K562 (cell line): ENCODE measurements around the gene SERTM1. TPM values are rescaled to one million over a fixed set of nuclear protein-coding genes. Genes with fewer than 3 reads are reported as not detected.

ENCODE experiments used
- ATAC-seq: fragments of 200-7000 bp; cut with Tn5 transposase; 3 replicates; pipeline ENCODE4 v1.9.1; 2020; ENCODE audit warnings: moderate library complexity
- BruUV-seq: library from RNA; stranded (reverse); fragments of 400-500 nt; replicated peaks from 2 replicates; lab custom pipeline; 2021; lab: Mats Ljungman, UMichigan
- CTCF ChIA-PET: fragments of 300-600 bp; formaldehyde crosslinking; extraction: SDS; loops from one replicate; lab custom pipeline; 2021; ENCODE audit warnings: low intra/inter-chr PET ratio; lab: Yijun Ruan, JAX
- POLR2A ChIA-PET: fragments of 300-600, 350-650 bp; sonication (Branson Sonifier 250); formaldehyde crosslinking; extraction: SDS; loops from one replicate; lab custom pipeline; 2021; ENCODE audit warnings: antibody characterized with exemption, inconsistent platforms; lab: Yijun Ruan, JAX
- DNase-seq, 4 experiments: peaks; one replicate each; pipeline versions ENCODE4 v3.0.0 to v3.0.0-alpha.2; 2011 to 2018; ENCODE audit warnings: low spot score in 3 of 4, mixed read lengths in 3 of 4; ENCODE audit errors: extremely low read depth in 1 of 4
- FAIRE-seq: peaks from 2 replicates; lab custom pipeline; 2011; peaks lifted over from hg19 to GRCh38; lab: Jason Lieb, UNC
- H2AFZ ChIP-seq: 2 replicates; pipeline ENCODE4 v1.6.0; 2011; ENCODE audit warnings: low read depth, low read length, control low read depth, inconsistent platforms
- H3K27ac ChIP-seq: fragments of 200-600 bp; 3 replicates; pipeline ENCODE4 v1.8.0; 2011; ENCODE audit warnings: low read depth, mild to moderate bottlenecking, control low read depth, inconsistent platforms, low read length, moderate library complexity, mixed read lengths; ENCODE audit errors: extremely low read depth
- H3K27me3 ChIP-seq, 2 experiments: fragments of 300-600 bp in 1 of 2; 2 replicates in 1 of 2; 3 replicates in 1 of 2; pipeline versions ENCODE4 v1.6.0 to v1.8.0; 2011; ENCODE audit warnings: inconsistent platforms in 2 of 2, low read length in 2 of 2, mild to moderate bottlenecking in 1 of 2, mixed read lengths in 1 of 2, moderate library complexity in 1 of 2; ENCODE audit not compliant: control insufficient read depth in 2 of 2, insufficient read depth in 2 of 2
- H3K36me3 ChIP-seq: fragments of 300-600 bp; 3 replicates; pipeline ENCODE4 v1.8.0; 2011; ENCODE audit warnings: mild to moderate bottlenecking, low read length, inconsistent platforms; ENCODE audit not compliant: control insufficient read depth, insufficient read depth
- H3K4me1 ChIP-seq, 2 experiments: fragments of 200-600 bp in 1 of 2; replicated peaks in 1 of 2; 2 replicates in 1 of 2; 3 replicates in 1 of 2; pipeline versions ENCODE4 v1.5.1 to v1.8.0; 2011; ENCODE audit warnings: inconsistent platforms in 2 of 2, low read length in 2 of 2, mild to moderate bottlenecking in 1 of 2, mixed read lengths in 1 of 2, moderate library complexity in 1 of 2; ENCODE audit not compliant: control insufficient read depth in 2 of 2, insufficient read depth in 2 of 2
- H3K4me2 ChIP-seq: 2 replicates; pipeline ENCODE4 v1.6.1; 2011; ENCODE audit warnings: low read length, control low read depth, inconsistent platforms, mixed read lengths; ENCODE audit not compliant: insufficient read depth
- H3K4me3 ChIP-seq: fragments of 200-600 bp; sonication (generic), shearing (Covaris generic); 2 replicates; pipeline ENCODE4 v1.5.1; 2016; ENCODE audit warnings: control low read depth, inconsistent platforms
- H3K79me2 ChIP-seq: fragments of 200-600 bp; 3 replicates; pipeline ENCODE4 v1.8.0; 2011; ENCODE audit warnings: low read length, inconsistent platforms; ENCODE audit not compliant: control insufficient read depth, insufficient read depth
- H3K9ac ChIP-seq, 2 experiments: 2 replicates each; pipeline versions ENCODE4 v1.6.0 to v1.6.1; 2011; ENCODE audit warnings: low read depth in 2 of 2, low read length in 2 of 2, control low read depth in 1 of 2, inconsistent platforms in 1 of 2, mild to moderate bottlenecking in 1 of 2, mixed read lengths in 1 of 2; ENCODE audit not compliant: insufficient read depth in 1 of 2
- H3K9me1 ChIP-seq: one replicate; pipeline ENCODE4 v1.6.0; 2011; ENCODE audit warnings: inconsistent platforms, mild to moderate bottlenecking, low read length, moderate library complexity; ENCODE audit not compliant: control insufficient read depth, insufficient read depth
- H3K9me3 ChIP-seq: replicated peaks from 2 replicates; pipeline ENCODE4 v1.5.1; 2011; ENCODE audit warnings: low read depth, low read length, inconsistent platforms; ENCODE audit not compliant: control insufficient read depth, insufficient read depth
- H4K20me1 ChIP-seq: replicated peaks from 2 replicates; pipeline ENCODE4 v1.6.1; 2011; ENCODE audit warnings: low read length, inconsistent platforms, mixed read lengths; ENCODE audit not compliant: control insufficient read depth, insufficient read depth
- COPS2 ChIP-seq: fragments of 450-650 bp; conservative IDR thresholded peaks from 2 replicates; pipeline ENCODE4 v1.6.1; 2016; ENCODE audit warnings: mild to moderate bottlenecking, moderate library complexity
- HCFC1 ChIP-seq: IDR thresholded peaks from 2 replicates; pipeline ENCODE4 v1.6.1; 2012; ENCODE audit warnings: low read depth, low read length, improper control_type of control experiment
- PHF8 ChIP-seq: fragments of 200-600 bp; sonication (generic); IDR thresholded peaks from 2 replicates; pipeline ENCODE4 v1.6.1; 2012; ENCODE audit warnings: mixed run types, mild to moderate bottlenecking, inconsistent platforms, low read length, moderate library complexity, borderline replicate concordance
- TAF7 ChIP-seq: fragments of 450-650 bp; IDR thresholded peaks from 2 replicates; pipeline ENCODE4 v1.6.1; 2016; ENCODE audit warnings: missing genetic modification characterization, missing compliant biosample characterization
- ZNF57 ChIP-seq: fragments of 450-650 bp; formaldehyde crosslinking; IDR thresholded peaks from 2 replicates; pipeline ENCODE4 v1.4.0; 2020; ENCODE audit warnings: mild to moderate bottlenecking, moderate library complexity
- WGBS: fragments of 100-300 bp; shearing (Covaris generic); methylation state at CpG from one replicate; pipeline ENCODE4 v1.1.6; 2016; ENCODE audit warnings: low coverage, mixed read lengths; ENCODE audit not compliant: insufficient coverage; ENCODE audit errors: missing lambda C conversion rate; 5-methylcytosine and 5-hydroxymethylcytosine counted together
- in situ Hi-C: fragments of 300-500 bp; cut with MboI; formaldehyde crosslinking; loops from 4 replicates; pipeline ENCODE4 v1.15.0; 2018; ENCODE audit warnings: inconsistent platforms, mixed read lengths
- intact Hi-C: fragments of 100-400 bp; cut with micrococcal nuclease; formaldehyde crosslinking; loops from 2 replicates; pipeline ENCODE4 v1.14.2; 2022
- polyA plus RNA-seq, 8 experiments: library from polyadenylated mRNA; depleted of rRNA in 4 of 8; stranded (reverse) in 5 of 8; unstranded in 3 of 8; fragments of >200 nt; fragmentation: Nextera tagmentation in 2 of 8; fragmentation: Illumina TruSeq in 1 of 8; extraction: Ambion mirVana in 2 of 8; extraction: Trizol in 1 of 8; gene quantifications; 2 replicates each; pipeline versions ENCODE4 v1.2.1 to v1.2.3, GENCODE V29; 2011 to 2014; ENCODE audit warnings: inconsistent platforms in 1 of 8, missing spikeins in 1 of 8
- total RNA-seq, 7 experiments: library from RNA; depleted of rRNA in 6 of 7; stranded (reverse); fragments of >200 nt in 6 of 7; fragmentation: Illumina TruSeq in 2 of 7; extraction: Trizol in 2 of 7; gene quantifications; 2 replicates each; pipeline versions ENCODE4 v1.2.1 to v1.2.3, GENCODE V29; 2011 to 2021; ENCODE audit warnings: low replicate concordance in 1 of 7
- TF ChIP-seq, protein P1 (sequence below): fragments of 450-650 bp; IDR thresholded peaks from 2 replicates; pipeline ENCODE4 v1.6.1; 2016; ENCODE audit warnings: mild to moderate bottlenecking
- TF ChIP-seq, protein P2 (sequence below): fragments of 250-450 bp; sonication (Bioruptor Pico); IDR thresholded peaks from 2 replicates; pipeline ENCODE4 v1.5.0; 2020; ENCODE audit warnings: mild to moderate bottlenecking

SERTM1 gene
- total and polyA plus RNA-seq, 9 of the 15 experiments (the other 6 are each of a cell fraction or from before 2014, with no cell fraction given), result not detected

DNA sequence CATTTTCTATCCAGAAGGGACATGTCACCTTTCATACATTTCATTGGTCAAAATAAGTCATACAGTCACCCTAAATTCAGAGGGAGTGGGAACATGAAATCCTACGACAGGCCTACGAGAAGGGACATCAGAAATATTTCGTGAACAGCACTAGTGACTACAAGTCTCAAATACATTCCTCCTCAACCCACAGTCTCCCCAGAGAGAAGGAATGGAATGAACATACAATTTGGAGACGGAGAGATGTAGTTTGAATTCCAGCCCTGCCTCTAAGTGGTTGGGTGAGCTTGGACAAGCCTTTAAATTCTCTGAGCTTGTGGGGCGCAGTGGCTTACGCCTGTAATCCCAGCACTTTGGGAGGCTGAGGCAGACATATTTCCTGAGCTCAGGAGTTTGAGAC lies 9.9 kb downstream of the SERTM1 start (continued):
- TF ChIP-seq, protein P1, sequence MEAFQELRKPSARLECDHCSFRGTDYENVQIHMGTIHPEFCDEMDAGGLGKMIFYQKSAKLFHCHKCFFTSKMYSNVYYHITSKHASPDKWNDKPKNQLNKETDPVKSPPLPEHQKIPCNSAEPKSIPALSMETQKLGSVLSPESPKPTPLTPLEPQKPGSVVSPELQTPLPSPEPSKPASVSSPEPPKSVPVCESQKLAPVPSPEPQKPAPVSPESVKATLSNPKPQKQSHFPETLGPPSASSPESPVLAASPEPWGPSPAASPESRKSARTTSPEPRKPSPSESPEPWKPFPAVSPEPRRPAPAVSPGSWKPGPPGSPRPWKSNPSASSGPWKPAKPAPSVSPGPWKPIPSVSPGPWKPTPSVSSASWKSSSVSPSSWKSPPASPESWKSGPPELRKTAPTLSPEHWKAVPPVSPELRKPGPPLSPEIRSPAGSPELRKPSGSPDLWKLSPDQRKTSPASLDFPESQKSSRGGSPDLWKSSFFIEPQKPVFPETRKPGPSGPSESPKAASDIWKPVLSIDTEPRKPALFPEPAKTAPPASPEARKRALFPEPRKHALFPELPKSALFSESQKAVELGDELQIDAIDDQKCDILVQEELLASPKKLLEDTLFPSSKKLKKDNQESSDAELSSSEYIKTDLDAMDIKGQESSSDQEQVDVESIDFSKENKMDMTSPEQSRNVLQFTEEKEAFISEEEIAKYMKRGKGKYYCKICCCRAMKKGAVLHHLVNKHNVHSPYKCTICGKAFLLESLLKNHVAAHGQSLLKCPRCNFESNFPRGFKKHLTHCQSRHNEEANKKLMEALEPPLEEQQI, result no peak

DNA sequence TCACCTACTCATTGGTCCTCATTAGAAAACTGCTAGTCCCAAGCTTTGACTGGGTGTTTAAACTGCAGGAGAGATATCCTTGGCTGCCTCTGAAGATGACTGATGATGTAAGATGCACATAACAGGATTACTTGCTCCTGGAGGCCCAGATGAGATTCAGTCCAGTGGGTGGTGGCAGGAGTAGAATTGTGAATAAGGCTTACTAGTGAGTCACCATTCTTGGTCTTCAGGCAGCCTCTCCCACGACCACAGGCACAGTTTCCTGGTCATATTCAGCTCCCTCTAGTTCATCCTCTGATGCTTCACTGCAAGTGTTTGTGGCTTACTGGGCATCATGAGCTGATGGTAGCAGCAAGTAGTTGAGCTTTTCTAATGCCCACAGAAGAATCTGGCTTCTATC lies 12.1 kb downstream of the SERTM1 start:
- no peak for DNase-seq
- no TSS peak for BruUV-seq
- H3K9ac ChIP-seq, result no peak overlapping the region
- 0% methylated on average over 1 of the region's 1 CpG for WGBS
- no peaks in the 10 kb centered on the region for H3K9me1 ChIP-seq
- no peaks in the 10 kb centered on the region for H4K20me1 ChIP-seq
- TF ChIP-seq HCFC1, result no peak
- no peak for TF ChIP-seq COPS2
- TF ChIP-seq ZNF57, result no peak
- TF ChIP-seq, protein P2, sequence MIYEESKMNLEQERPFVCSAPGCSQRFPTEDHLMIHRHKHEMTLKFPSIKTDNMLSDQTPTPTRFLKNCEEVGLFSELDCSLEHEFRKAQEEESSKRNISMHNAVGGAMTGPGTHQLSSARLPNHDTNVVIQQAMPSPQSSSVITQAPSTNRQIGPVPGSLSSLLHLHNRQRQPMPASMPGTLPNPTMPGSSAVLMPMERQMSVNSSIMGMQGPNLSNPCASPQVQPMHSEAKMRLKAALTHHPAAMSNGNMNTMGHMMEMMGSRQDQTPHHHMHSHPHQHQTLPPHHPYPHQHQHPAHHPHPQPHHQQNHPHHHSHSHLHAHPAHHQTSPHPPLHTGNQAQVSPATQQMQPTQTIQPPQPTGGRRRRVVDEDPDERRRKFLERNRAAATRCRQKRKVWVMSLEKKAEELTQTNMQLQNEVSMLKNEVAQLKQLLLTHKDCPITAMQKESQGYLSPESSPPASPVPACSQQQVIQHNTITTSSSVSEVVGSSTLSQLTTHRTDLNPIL, result no peak
- TF ChIP-seq PHF8, result no peak
- TF ChIP-seq TAF7 (tag), result no peak
- TF ChIP-seq, all 486 proteins: peak for 0
- no peak overlapping the region for H3K27ac ChIP-seq
- no peak overlapping the region for H2AFZ ChIP-seq
- no peaks in the 10 kb centered on the region for H3K9me3 ChIP-seq
- no peaks in the 10 kb centered on the region for H3K4me1 ChIP-seq
- no peak overlapping the region for H3K4me2 ChIP-seq
- H3K27me3 ChIP-seq, result no peaks in the 10 kb centered on the region
- ATAC-seq (no peak), FAIRE-seq (no peak)
- POLR2A ChIA-PET, result interaction anchor here (0.8 kb wide), 1 partner anchor 94 kb away, joined by 3 read pairs; no protein-coding TSS in a partner anchor
- H3K36me3 ChIP-seq, result no peaks in the 10 kb centered on the region
- no peaks in the 10 kb centered on the region for H3K79me2 ChIP-seq
- no peak overlapping the region for H3K4me3 ChIP-seq
- in situ Hi-C loops (no loop called here), intact Hi-C loops (no loop called here)
- CTCF ChIA-PET, result no interaction called here
